ENCODE data around the gene POC1B.

Gene POC1B

DNA sequence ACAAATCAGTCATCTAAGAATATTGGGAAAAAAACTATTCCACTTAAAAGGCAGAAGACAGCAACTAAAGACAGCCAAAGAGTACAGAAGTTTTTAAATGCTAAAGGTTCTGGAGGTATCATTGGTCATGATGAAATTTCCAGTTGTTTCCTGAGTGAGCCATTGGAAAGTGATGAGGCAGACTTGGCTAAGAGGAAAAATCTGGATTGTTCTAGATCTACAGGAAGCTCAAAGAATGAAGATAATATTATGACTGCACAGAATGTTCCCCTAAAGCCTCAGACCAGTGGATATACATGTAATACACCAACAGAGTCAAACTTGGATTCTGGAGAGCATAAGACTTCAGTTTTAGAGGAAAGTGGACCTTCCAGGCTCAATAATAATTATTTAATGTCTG is 24.1 kb downstream of the POC1B start:
- DNase-seq (ENCODE audit: low read depth), result no peak
- TF ChIP-seq, protein P1, sequence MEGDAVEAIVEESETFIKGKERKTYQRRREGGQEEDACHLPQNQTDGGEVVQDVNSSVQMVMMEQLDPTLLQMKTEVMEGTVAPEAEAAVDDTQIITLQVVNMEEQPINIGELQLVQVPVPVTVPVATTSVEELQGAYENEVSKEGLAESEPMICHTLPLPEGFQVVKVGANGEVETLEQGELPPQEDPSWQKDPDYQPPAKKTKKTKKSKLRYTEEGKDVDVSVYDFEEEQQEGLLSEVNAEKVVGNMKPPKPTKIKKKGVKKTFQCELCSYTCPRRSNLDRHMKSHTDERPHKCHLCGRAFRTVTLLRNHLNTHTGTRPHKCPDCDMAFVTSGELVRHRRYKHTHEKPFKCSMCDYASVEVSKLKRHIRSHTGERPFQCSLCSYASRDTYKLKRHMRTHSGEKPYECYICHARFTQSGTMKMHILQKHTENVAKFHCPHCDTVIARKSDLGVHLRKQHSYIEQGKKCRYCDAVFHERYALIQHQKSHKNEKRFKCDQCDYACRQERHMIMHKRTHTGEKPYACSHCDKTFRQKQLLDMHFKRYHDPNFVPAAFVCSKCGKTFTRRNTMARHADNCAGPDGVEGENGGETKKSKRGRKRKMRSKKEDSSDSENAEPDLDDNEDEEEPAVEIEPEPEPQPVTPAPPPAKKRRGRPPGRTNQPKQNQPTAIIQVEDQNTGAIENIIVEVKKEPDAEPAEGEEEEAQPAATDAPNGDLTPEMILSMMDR (IDR thresholded peaks at IDR 0.05; ENCODE audit: control insufficient read depth, insufficient read depth, low read depth, low read length, missing control alignments), result no peak
- no peak overlapping the region for H3K4me3 ChIP-seq (ENCODE audit: control insufficient read depth, low read depth, low read length)

GRCh38 chr12:89499857-89500256 is 26.0 kb downstream of the POC1B start:
- H3K4me3 ChIP-seq (ENCODE audit: control insufficient read depth, low read depth, low read length), result no peak overlapping the region
- DNase-seq (ENCODE audit: low read depth), result no peak
- TF ChIP-seq, protein P1 (IDR thresholded peaks at IDR 0.05; ENCODE audit: control insufficient read depth, insufficient read depth, low read depth, low read length, missing control alignments), result no peak

DNA sequence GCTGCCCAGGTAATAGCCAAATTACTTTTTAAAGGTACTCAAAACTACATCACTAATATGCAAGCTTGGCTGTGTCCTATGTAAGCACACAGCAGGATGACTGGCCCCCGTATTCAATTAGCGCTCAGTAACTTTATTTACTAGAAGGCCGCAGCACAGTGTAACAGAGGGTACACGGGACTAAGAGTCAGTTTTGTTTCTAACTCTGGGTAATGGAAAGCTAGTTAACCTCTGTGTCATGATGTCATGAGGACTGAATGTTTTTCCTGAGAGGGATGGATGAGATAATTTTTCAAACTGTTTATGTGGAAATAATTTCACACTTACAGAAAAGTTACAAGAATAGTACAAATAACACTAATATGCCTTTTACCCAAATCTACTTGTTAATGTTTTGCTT is 28.4 kb downstream of the POC1B start:
- no peak for DNase-seq (ENCODE audit: low read depth)
- no peak overlapping the region for H3K4me3 ChIP-seq (ENCODE audit: control insufficient read depth, low read depth, low read length)
- TF ChIP-seq, protein P1 (IDR thresholded peaks at IDR 0.05; ENCODE audit: control insufficient read depth, insufficient read depth, low read depth, low read length, missing control alignments), result no peak

- no peak overlapping the region for H3K4me3 ChIP-seq (ENCODE audit: control insufficient read depth, low read depth, low read length)
- TF ChIP-seq, protein P1 (IDR thresholded peaks at IDR 0.05; ENCODE audit: control insufficient read depth, insufficient read depth, low read depth, low read length, missing control alignments), result no peak
- no peak for DNase-seq (ENCODE audit: low read depth)
Observed at GRCh38 chr12:89497005-89497404, 28.8 kb downstream of the POC1B start.

GRCh38 chr12:89494411-89495231 is 31.2 kb downstream of the POC1B start:
- DNase-seq (ENCODE audit: low read depth), result no peak
- H3K4me3 ChIP-seq (ENCODE audit: control insufficient read depth, low read depth, low read length), result no peak overlapping the region
- TF ChIP-seq, protein P1 (IDR thresholded peaks at IDR 0.05; ENCODE audit: control insufficient read depth, insufficient read depth, low read depth, low read length, missing control alignments), result no peak

GRCh38 chr12:89493670-89494302 is 32.1 kb downstream of the POC1B start:
- no peak for DNase-seq (ENCODE audit: low read depth)
- no peak overlapping the region for H3K4me3 ChIP-seq (ENCODE audit: control insufficient read depth, low read depth, low read length)
- TF ChIP-seq, protein P1 (IDR thresholded peaks at IDR 0.05; ENCODE audit: control insufficient read depth, insufficient read depth, low read depth, low read length, missing control alignments), result no peak

All from AG09309 (cell line).